GM06990 (cell line): ENCODE results near the gene SULT1C3.
"Not testable (repeated sequence)": the region's sequence is repeated elsewhere in the genome, so short reads cannot be mapped to it uniquely, and the experiment has no call there.

Experiments
- DNase-seq: peaks from one replicate; pipeline ENCODE4 v3.0.0-alpha.2; 2011; ENCODE audit not compliant: insufficient read length; ENCODE audit errors: extremely low read depth
- H3K27me3 ChIP-seq: replicated peaks from 2 replicates; pipeline ENCODE4 v1.6.0; 2011; ENCODE audit warnings: low read length; ENCODE audit not compliant: control insufficient read depth, insufficient read depth
- H3K36me3 ChIP-seq: 2 replicates; pipeline ENCODE4 v1.5.1; 2011; ENCODE audit warnings: low read length; ENCODE audit not compliant: control insufficient read depth, insufficient read depth
- H3K4me3 ChIP-seq: replicated peaks from 2 replicates; pipeline ENCODE4 v1.5.1; 2011; ENCODE audit warnings: low read depth, mild to moderate bottlenecking, control low read depth, low read length
- CTCF ChIP-seq: IDR thresholded peaks from 2 replicates; pipeline ENCODE4 v1.5.1; 2011; ENCODE audit warnings: low read length, control low read depth, mild to moderate bottlenecking, inconsistent platforms; ENCODE audit not compliant: insufficient read depth, poor library complexity, severe bottlenecking

Gene SULT1C3

GRCh38 chr2:108270768-108271506 lies 31.2 kb downstream of the SULT1C3 start:
- DNase-seq, result no peak
- no peak overlapping the region for H3K4me3 ChIP-seq
- TF ChIP-seq CTCF, result no peak
- H3K27me3 ChIP-seq, result no peaks in the 10 kb centered on the region; the same call in none of the 2 replicates
- no peaks in the 10 kb centered on the region for H3K36me3 ChIP-seq

- no peaks in the 10 kb centered on the region; the same call in none of the 2 replicates for H3K27me3 ChIP-seq
- no peak for DNase-seq
- H3K36me3 ChIP-seq, result no peaks in the 10 kb centered on the region
- no peak for TF ChIP-seq CTCF
- H3K4me3 ChIP-seq, result no peak overlapping the region
These were observed 32.0 kb downstream of the SULT1C3 start for GRCh38 chr2:108271691-108272253.

- DNase-seq, result no peak
- TF ChIP-seq CTCF, result no peak
- H3K4me3 ChIP-seq, result no peak overlapping the region
- H3K27me3 ChIP-seq, result no peaks in the 10 kb centered on the region; the same call in 1 of the 2 replicates
- no peaks in the 10 kb centered on the region for H3K36me3 ChIP-seq
These were observed 38.9 kb downstream of the SULT1C3 start for GRCh38 chr2:108278631-108279030.

- Histone ChIP-seq H3K27me3 (no peaks in the 10 kb centered on the region; the same call in 1 of the 2 replicates), H3K4me3 (no peak overlapping the region), H3K36me3 (no peaks in the 10 kb centered on the region)
- DNase-seq, result no peak
- no peak for TF ChIP-seq CTCF
These were observed 39.7 kb downstream of the SULT1C3 start for GRCh38 chr2:108279468-108279867.

- H3K36me3 ChIP-seq, result no peaks in the 10 kb centered on the region
- no peak for DNase-seq
- no peak for TF ChIP-seq CTCF
- H3K4me3 ChIP-seq, result no peak overlapping the region
- no peaks in the 10 kb centered on the region; the same call in 1 of the 2 replicates for H3K27me3 ChIP-seq
These were observed 40.7 kb downstream of the SULT1C3 start for GRCh38 chr2:108280466-108280865.

GRCh38 chr2:108284566-108284965 lies 44.8 kb downstream of the SULT1C3 start:
- not testable (repeated sequence) for H3K27me3 ChIP-seq, H3K36me3 ChIP-seq, H3K4me3 ChIP-seq, DNase-seq
